Mammary epithelial cell (primary cell): Measurements from ENCODE around the gene SMPD1.

ENCODE experiments used
- EZH2 ChIP-seq: IDR thresholded peaks from 2 replicates; pipeline ENCODE4 v1.6.1; 2012; ENCODE audit warnings: low read length, inconsistent platforms, borderline replicate concordance
- TF ChIP-seq, protein P1 (sequence below), 2 donors: IDR thresholded peaks in 1 of 2; conservative IDR thresholded peaks in 1 of 2; 2 replicates each; pipeline ENCODE4 v1.5.1; 2011 to 2012; ENCODE audit warnings: inconsistent platforms in 2 of 2, low read length in 2 of 2, mild to moderate bottlenecking in 2 of 2, control low read depth in 1 of 2, low read depth in 1 of 2; ENCODE audit not compliant: insufficient read depth in 1 of 2; ENCODE audit errors: extremely low read depth in 1 of 2

DNA sequence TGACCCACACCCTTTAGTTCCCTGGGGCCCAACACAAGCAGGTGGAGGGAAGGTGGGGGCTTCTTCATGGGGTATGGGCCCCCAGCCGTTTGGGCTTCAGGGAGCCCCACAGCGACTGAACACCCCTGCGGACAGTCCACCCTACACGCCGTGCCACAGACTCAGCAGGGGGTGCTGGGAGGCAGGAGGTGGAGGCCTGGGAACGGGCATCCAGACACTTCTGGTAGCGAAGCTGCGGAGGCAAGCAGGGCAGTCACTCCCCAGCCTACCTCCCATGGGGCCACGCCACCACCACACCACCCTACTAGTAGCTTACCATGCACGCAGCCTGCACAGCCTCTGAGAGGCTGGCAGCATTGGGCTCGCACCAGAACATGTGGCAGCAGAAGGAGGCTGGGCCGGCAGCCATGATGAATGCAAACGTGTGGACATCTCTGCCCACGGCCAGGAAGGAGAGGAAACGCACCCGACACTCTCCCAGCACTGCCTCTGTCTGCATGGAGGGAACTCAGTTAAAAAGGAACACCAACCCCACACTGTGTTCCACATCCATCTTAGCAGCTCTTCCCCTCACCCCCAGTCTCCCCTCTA is 5.3 kb downstream of the SMPD1 start:
- TF ChIP-seq, protein P1, sequence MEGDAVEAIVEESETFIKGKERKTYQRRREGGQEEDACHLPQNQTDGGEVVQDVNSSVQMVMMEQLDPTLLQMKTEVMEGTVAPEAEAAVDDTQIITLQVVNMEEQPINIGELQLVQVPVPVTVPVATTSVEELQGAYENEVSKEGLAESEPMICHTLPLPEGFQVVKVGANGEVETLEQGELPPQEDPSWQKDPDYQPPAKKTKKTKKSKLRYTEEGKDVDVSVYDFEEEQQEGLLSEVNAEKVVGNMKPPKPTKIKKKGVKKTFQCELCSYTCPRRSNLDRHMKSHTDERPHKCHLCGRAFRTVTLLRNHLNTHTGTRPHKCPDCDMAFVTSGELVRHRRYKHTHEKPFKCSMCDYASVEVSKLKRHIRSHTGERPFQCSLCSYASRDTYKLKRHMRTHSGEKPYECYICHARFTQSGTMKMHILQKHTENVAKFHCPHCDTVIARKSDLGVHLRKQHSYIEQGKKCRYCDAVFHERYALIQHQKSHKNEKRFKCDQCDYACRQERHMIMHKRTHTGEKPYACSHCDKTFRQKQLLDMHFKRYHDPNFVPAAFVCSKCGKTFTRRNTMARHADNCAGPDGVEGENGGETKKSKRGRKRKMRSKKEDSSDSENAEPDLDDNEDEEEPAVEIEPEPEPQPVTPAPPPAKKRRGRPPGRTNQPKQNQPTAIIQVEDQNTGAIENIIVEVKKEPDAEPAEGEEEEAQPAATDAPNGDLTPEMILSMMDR (conservative IDR thresholded peaks at IDR 0.05 in 1 of 2, IDR thresholded peaks at IDR 0.05 in 1 of 2; ENCODE audit: extremely low read depth in 1 of 2, insufficient read depth in 1 of 2, low read depth in 1 of 2, low read length in 2 of 2) = no peak
- TF ChIP-seq EZH2 = no peak
